GM23338 (cell line): ENCODE data around the gene TRAF3.

ENCODE experiments used
- CREB1 ChIP-seq: fragments of 250-450 bp; sonication (Bioruptor Pico); IDR thresholded peaks from 2 replicates; pipeline ENCODE4 v1.5.0; 2020; ENCODE audit warnings: low read depth, mild to moderate bottlenecking, moderate library complexity
- CTCF ChIP-seq, 2 experiments: fragments of 200-600 bp in 1 of 2; sonication (generic) in 1 of 2; conservative IDR thresholded peaks; 2 replicates each; pipeline versions ENCODE4 v1.5.1 to v1.6.1; 2016 to 2017; ENCODE audit warnings: antibody characterized with exemption in 2 of 2, low read depth in 2 of 2, mild to moderate bottlenecking in 2 of 2, moderate library complexity in 1 of 2
- EZH2 ChIP-seq: fragments of 200-600 bp; sonication (generic); IDR thresholded peaks from one replicate; pipeline ENCODE4 v1.8.0; 2017; ENCODE audit warnings: antibody characterized with exemption, mild to moderate bottlenecking, low read depth; ENCODE audit not compliant: unreplicated experiment
- EZH2phosphoT487 ChIP-seq: fragments of 200-600 bp; sonication (generic); IDR thresholded peaks from one replicate; pipeline ENCODE4 v1.8.1; 2018; ENCODE audit warnings: antibody characterized with exemption; ENCODE audit not compliant: unreplicated experiment
- POLR2AphosphoS5 ChIP-seq: IDR thresholded peaks from 2 replicates; pipeline ENCODE4 v1.6.1; 2016; ENCODE audit warnings: antibody characterized with exemption, low read depth

- no peak for TF ChIP-seq CREB1 (CRISPR knock-in tag)
- no peak for TF ChIP-seq CTCF (conservative IDR thresholded peaks at IDR 0.05; ENCODE audit: low read depth in 2 of 2)
- TF ChIP-seq EZH2phosphoT487, result no peak
- TF ChIP-seq EZH2, result no peak
- TF ChIP-seq POLR2AphosphoS5, result no peak
These were observed 108.6 kb downstream of the TRAF3 start for GRCh38 chr14:102885737-102886447.
